Sigmoid colon (tissue), 4 donors: ENCODE results near the gene NT5DC1.
A peak's percentile ranks its signal among the peaks of the same experiment; 100 is the strongest.

Experiments
- CTCF ChIP-seq, 4 experiments: fragments of 450-650 bp in 3 of 4; fragments of 200-600 bp in 1 of 4; IDR thresholded peaks; one replicate each; pipeline ENCODE4 v1.5.1; 2016 to 2019; ENCODE audit warnings: antibody characterized with exemption in 4 of 4, mild to moderate bottlenecking in 3 of 4, moderate library complexity in 2 of 4
- EP300 ChIP-seq, 4 donors: sonication (generic); formaldehyde crosslinking; IDR thresholded peaks; one replicate each; pipeline ENCODE4 v1.6.1; 2017; ENCODE audit warnings: antibody characterized with exemption in 4 of 4
- POLR2A ChIP-seq, 2 donors: fragments of 450-650 bp; IDR thresholded peaks; one replicate each; pipeline ENCODE4 v1.6.1; 2016; ENCODE audit warnings: antibody characterized with exemption in 2 of 2, mild to moderate bottlenecking in 2 of 2, moderate library complexity in 2 of 2
- POLR2AphosphoS5 ChIP-seq, 4 donors: sonication (generic); formaldehyde crosslinking; IDR thresholded peaks; one replicate each; pipeline ENCODE4 v1.6.1; 2017; ENCODE audit warnings: antibody characterized with exemption in 4 of 4

DNA sequence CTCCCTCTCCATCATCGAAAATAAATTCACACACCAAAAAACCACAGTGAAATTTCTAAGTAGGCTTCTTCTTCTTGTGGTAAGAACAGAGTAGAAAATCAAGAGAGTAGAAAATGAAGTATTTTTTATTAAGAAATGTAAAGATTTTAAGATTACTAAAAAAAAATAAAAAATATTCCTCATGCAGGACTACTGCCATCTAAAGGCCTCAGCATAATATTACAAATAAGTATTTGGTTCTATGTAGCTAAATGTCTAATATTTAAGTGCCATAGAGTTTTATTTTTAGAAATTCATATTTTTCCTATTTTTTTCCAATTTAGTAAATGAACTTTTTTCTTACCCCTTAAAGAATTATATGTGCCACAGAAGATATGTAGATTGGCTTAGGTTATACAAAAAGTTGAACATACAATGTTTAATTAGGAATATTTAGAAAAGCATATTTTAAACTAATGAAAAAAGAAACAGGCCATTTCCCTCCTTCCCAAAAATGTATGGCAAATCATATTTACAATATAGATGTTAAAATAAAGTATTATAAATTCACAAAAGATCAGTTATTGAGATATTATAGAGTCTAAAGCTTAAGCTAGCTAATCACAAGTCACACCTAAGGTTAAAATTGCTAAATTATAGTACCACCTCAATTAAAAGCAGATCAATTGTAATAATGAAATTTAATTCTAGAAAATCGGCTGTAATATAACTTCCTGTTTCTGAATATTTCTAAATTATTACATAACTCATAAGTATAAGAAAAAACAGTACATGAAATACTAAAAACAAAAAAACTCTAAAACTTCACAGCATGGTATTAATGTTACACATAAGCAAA lies 3.5 kb upstream of the NT5DC1 start:
- TF ChIP-seq POLR2A (IDR thresholded peaks at IDR 0.05) (no peak), POLR2AphosphoS5 (IDR thresholded peaks at IDR 0.05) (no peak), CTCF (IDR thresholded peaks at IDR 0.05) (peak in 2 of 4 experiments; percentile 21 to 41), EP300 (IDR thresholded peaks at IDR 0.05) (no peak)
